ENCODE results near the gene LENG8.

GRCh38 chr19:54461613-54462012 is 12.6 kb downstream of the LENG8 start:
- no peak for TF ChIP-seq CTCF (IDR thresholded peaks at IDR 0.05)
- no peak for TF ChIP-seq POLR2A (IDR thresholded peaks at IDR 0.05)

Measured in Peyer's patch (tissue), 4 donors.